Upper lobe of right lung (tissue), 1 donor: Measurements from ENCODE around the gene MRTFA. TPM values are rescaled to one million over a fixed set of nuclear protein-coding genes. Genes with fewer than 3 reads are reported as not detected.
A peak's percentile ranks its signal among the peaks of the same experiment; 100 is the strongest.

ENCODE experiments used
- ATAC-seq: fragments of 200-7000 bp; cut with Tn5 transposase; one replicate; pipeline ENCODE4 v1.9.1; 2020; ENCODE audit warnings: mild to moderate bottlenecking, moderate library complexity
- DNase-seq: peaks from one replicate; pipeline ENCODE4 v3.0.0-alpha.2; 2020
- H3K27ac ChIP-seq: fragments of 200-600 bp; one replicate; pipeline ENCODE4 v1.8.0; 2022
- H3K27me3 ChIP-seq: fragments of 200-600 bp; one replicate; pipeline ENCODE4 v1.8.0; 2022; ENCODE audit warnings: mild to moderate bottlenecking
- H3K36me3 ChIP-seq: fragments of 200-600 bp; one replicate; pipeline ENCODE4 v1.8.0; 2022
- H3K4me1 ChIP-seq: fragments of 200-600 bp; one replicate; pipeline ENCODE4 v1.8.0; 2022
- H3K4me3 ChIP-seq: fragments of 200-600 bp; one replicate; pipeline ENCODE4 v1.8.0; 2022; ENCODE audit warnings: mild to moderate bottlenecking
- H3K9me3 ChIP-seq: fragments of 200-600 bp; one replicate; pipeline ENCODE4 v1.8.0; 2022
- CTCF ChIP-seq: fragments of 200-600 bp; IDR thresholded peaks from one replicate; pipeline ENCODE4 v1.8.0; 2022; ENCODE audit warnings: antibody characterized with exemption
- intact Hi-C: fragments of 100-400 bp; cut with DNase I; formaldehyde crosslinking; loops from one replicate; pipeline ENCODE4 v1.11.0; 2022
- total RNA-seq: library from RNA; stranded (reverse); fragmentation: NEBNext Ultra II Directional; extraction: Animal tissue kit (Norgen Biotek cat#: 25700); gene quantifications from one replicate; pipeline ENCODE4 v1.2.1, GENCODE V29; 2021
- donor health status: DM: no; HTN: yes; CAD: no; lungs with severe emphysema.

MRTFA gene
- total RNA-seq, 1 donor from 2014 or later, result 60.4 TPM

- Histone ChIP-seq H3K27me3 (no peaks in the 10 kb centered on the region), H3K4me3 (no peak overlapping the region), H3K9me3 (no peaks in the 10 kb centered on the region), H3K36me3 (no peaks in the 10 kb centered on the region), H3K27ac (no peak overlapping the region), H3K4me1 (peaks cover 40% of the 10 kb centered on the region)
- intact Hi-C loops, result no loop called here
- TF ChIP-seq CTCF, result no peak
- ATAC-seq (no peak), DNase-seq (no peak)
Observed at GRCh38 chr22:40484906-40485669, 151.4 kb downstream of the MRTFA start.

- Histone ChIP-seq H3K36me3 (no peaks in the 10 kb centered on the region), H3K27ac (no peak overlapping the region), H3K27me3 (no peaks in the 10 kb centered on the region), H3K4me1 (peaks cover 54% of the 10 kb centered on the region), H3K9me3 (no peaks in the 10 kb centered on the region), H3K4me3 (no peak overlapping the region)
- TF ChIP-seq CTCF, result no peak
- intact Hi-C loops, result no loop called here
- DNase-seq (no peak), ATAC-seq (no peak)
Observed at GRCh38 chr22:40482886-40483285, 153.6 kb downstream of the MRTFA start.

GRCh38 chr22:40482391-40482790 is 154.1 kb downstream of the MRTFA start:
- H3K4me3 ChIP-seq, result no peak overlapping the region
- TF ChIP-seq CTCF, result no peak
- no peaks in the 10 kb centered on the region for H3K27me3 ChIP-seq
- intact Hi-C loops, result no loop called here
- H3K36me3 ChIP-seq, result no peaks in the 10 kb centered on the region
- no peaks in the 10 kb centered on the region for H3K9me3 ChIP-seq
- peak; percentile 79 for ATAC-seq
- no peak for DNase-seq
- no peak overlapping the region for H3K27ac ChIP-seq
- peaks cover 58% of the 10 kb centered on the region for H3K4me1 ChIP-seq

GRCh38 chr22:40480996-40481395 is 155.5 kb downstream of the MRTFA start:
- DNase-seq (no peak), ATAC-seq (peak; percentile 28)
- H3K27me3 ChIP-seq, result no peaks in the 10 kb centered on the region
- peaks cover 49% of the 10 kb centered on the region for H3K4me1 ChIP-seq
- no peak overlapping the region for H3K4me3 ChIP-seq
- H3K9me3 ChIP-seq, result no peaks in the 10 kb centered on the region
- intact Hi-C loops, result no loop called here
- no peak for TF ChIP-seq CTCF
- no peak overlapping the region for H3K27ac ChIP-seq
- H3K36me3 ChIP-seq, result no peaks in the 10 kb centered on the region

- DNase-seq, result no peak
- Histone ChIP-seq H3K27me3 (no peaks in the 10 kb centered on the region), H3K4me1 (peaks cover 39% of the 10 kb centered on the region), H3K36me3 (no peaks in the 10 kb centered on the region), H3K9me3 (no peaks in the 10 kb centered on the region), H3K27ac (no peak overlapping the region), H3K4me3 (no peak overlapping the region)
- TF ChIP-seq CTCF, result no peak
- intact Hi-C loops, result no loop called here
- no peak for ATAC-seq
Observed at GRCh38 chr22:40479887-40480538, 156.5 kb downstream of the MRTFA start.
